Testis (tissue), 2 donors: ENCODE results near the gene PAQR8.

Experiments
- CTCF ChIP-seq, 3 experiments: fragments of 450-650 bp in 2 of 3; fragments of 200-600 bp in 1 of 3; sonication (generic) in 1 of 3; IDR thresholded peaks; one replicate each; pipeline ENCODE4 v1.5.1; 2016 to 2019; ENCODE audit warnings: antibody characterized with exemption in 3 of 3, mild to moderate bottlenecking in 2 of 3, moderate library complexity in 1 of 3
- POLR2A ChIP-seq: fragments of 450-650 bp; IDR thresholded peaks from one replicate; pipeline ENCODE4 v1.6.1; 2017; ENCODE audit warnings: antibody characterized with exemption, mild to moderate bottlenecking, moderate library complexity

GRCh38 chr6:52403086-52403485 is 41.1 kb downstream of the PAQR8 start:
- no peak for TF ChIP-seq CTCF (IDR thresholded peaks at IDR 0.05)
- TF ChIP-seq POLR2A: no peak
